GM04503 (cell line): ENCODE measurements around the gene OMP.

Source experiments
- DNase-seq: peaks from one replicate; pipeline ENCODE4 v3.0.0-alpha.2; 2012; ENCODE audit warnings: low read depth

Gene OMP

GRCh38 chr11:77140231-77140851 lies 37.7 kb downstream of the OMP start:
- DNase-seq: no peak

GRCh38 chr11:77141034-77141433 lies 38.4 kb downstream of the OMP start:
- DNase-seq: no peak

- no peak for DNase-seq
These were observed 38.8 kb downstream of the OMP start for GRCh38 chr11:77141475-77141874.

DNA sequence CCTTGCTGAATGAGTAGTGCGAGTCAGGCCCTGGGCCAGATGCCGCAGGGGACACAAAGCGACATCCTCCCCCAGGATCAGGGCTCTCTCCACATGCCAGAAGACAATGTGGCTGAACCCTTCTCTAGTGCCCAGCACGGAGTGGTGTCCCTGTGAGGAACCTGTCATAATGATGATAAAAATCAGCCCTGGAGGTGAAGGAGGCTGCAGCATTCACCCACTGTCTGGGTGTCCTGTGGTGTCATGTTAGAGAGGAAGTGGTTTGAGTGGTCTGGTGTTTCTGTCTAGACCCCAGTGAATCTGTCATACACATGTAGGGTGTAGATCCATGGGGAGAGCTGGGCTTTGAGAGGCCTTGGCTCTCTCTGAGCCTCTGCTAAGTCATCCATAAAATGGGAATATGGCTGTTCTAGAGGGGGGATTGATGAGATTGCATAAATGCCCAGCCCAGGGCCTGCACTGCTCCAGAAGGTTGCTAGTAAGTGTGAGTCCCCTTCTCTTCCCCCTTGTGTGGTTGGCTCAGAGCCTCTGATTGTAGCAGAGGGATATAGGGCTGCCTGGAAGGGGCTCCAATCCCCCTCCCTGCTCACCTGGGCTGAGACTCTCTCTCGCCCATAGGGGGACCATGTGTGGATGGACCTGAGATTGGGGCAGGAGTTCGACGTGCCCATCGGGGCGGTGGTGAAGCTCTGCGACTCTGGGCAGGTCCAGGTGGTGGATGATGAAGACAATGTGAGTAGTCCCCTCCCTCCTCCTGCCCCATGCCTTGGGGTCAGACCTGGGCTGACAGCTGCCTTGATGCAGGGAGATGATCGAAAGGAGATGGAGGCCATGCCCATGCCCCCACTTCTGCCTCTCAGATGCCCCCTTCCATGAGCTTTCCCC lies 39.7 kb downstream of the OMP start:
- DNase-seq: no peak

DNA sequence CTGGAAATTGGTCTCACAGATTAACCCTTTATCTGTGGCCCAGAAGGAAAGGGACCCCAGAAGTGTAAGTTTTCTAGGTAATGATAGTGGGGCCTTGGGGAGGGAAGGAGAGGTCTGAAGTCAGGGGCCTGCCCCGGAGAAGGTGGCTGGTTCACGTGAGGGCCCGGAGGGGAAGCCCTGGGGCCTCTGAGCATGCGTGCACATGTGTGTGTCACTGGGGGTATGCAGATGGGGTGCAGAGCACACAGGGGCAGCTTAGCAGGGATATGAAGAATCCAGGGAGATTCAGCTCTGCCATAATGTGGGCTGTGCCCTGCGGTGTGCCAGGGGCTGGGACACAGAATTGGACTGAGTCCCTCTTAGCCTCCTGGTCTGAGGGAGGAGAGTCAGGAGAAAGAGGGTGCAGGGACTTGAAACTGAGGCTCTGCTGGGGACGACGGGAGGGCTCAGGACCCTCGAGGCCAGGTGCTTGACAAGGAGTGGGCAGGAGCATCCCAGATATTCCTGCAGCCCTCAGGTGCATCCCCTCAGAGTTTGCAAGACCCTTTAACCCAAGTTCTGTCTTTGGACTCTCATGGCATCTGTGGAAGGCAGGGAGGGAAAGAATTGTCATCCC lies 40.9 kb downstream of the OMP start:
- DNase-seq: no peak

- DNase-seq: no peak
These were observed 41.7 kb downstream of the OMP start for GRCh38 chr11:77144196-77144856.

DNA sequence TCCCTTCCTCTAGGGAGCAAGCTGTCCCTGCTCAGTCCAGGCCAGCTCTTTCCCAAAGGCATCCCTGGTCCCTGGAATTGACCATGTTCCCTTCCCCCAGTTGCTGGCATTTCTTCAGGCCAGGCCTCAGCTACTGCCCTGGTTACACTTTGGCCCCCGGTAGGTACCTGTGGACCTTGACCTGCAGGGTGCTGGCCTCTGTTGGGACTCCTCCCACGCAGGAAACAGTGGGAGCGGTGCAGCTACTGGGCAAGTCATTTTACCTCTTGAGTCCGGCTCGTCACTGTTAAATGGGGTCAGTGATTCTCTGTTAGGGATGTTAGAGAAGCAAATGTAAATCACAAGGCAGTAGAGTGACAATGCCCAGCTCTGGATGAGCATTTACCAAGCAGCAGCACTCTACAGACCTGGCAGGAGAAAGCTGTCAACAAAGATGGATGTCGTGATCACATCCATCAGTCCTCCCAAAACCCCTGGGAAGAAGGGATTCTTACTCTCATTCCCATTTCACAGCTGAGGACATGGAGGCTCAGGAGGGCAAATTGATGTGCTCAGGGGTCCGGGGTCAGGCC lies 42.3 kb downstream of the OMP start:
- no peak for DNase-seq

- no peak for DNase-seq
These were observed 43.8 kb downstream of the OMP start for GRCh38 chr11:77146261-77147035.

DNA sequence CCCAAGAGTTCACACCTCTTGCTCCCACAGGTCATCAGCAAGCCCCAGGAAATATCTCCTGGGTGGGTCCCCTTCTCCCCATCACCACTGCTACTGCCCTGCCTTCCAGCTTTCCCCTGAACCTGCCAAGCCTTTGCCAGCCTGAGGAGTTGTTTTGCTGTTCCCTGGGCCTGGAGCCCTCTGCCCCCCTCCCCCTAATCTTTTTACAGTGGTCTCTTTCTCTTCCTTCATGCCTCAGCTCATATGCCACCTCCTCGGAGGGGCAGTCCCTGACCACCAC lies 44.3 kb downstream of the OMP start:
- no peak for DNase-seq

GRCh38 chr11:77147668-77148321 lies 45.2 kb downstream of the OMP start:
- DNase-seq: no peak

DNA sequence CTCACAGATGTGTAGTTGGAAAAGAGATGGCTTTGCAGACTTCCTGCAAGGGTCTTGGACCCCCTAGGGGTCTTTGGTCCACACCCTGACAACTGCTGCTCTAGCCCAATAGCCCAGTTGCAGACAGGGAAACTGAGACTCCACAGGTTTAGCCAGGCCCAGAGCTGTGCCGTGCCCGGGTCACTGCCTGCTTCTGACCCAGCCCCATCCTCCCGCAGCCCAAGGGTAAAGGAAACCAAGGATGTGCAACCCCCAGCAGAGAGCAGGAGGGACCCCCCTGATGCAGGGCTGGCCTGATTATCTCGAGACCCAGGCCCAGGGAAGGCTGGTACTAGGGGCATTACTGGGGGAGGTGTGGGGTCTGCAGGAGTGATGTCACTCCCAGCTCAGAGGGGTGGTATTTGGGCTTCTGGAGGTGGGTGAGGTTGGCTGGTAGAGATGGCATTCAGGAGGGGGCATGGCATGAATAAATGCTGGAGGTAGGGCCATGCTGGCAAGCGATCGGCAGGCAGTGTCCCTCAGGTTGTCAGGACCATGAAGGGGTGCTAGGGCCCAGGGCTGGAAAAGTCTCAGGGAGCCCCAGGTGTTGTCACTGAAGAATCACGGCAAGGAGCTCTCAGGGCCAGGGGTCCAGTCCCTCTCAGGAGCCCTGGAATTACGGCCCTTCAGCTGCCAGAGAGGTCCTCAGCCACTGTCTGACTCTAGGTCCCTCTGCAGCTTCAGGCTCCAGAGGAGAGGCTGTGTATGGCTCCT lies 46.5 kb downstream of the OMP start:
- no peak for DNase-seq

DNA sequence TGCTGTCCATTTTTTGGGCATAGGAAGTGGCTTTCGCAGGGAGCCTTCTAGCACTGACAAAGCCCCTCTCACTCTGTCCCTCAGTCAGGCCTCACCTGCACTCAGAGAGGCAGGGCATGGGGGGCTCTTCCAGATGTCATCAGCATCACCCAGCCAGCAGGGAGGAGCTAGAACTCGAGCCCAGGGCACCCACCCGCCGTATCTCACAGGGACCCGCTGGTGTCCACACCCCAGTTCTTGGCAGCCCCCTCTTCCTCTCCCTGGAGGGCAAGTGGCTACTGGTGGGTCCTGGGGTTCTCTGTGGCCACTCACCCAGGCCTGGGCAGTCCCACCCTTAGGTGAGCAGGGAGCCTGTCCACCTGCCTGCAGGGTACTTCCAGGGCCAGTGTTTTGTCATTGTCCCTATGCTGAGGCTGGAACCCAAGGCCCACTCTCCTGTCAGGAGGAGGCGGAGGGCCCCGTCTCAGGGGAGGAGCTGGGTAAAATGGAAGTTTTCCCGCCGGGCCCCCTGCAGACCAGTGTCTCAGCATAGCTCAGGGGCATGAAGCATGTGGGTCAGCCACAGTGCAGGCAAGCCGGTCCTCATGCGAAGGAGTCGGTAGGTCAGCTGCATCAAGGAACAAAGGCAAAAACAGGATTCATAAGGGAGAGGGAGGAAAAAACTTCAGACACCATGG lies 47.2 kb downstream of the OMP start:
- DNase-seq: no peak

DNA sequence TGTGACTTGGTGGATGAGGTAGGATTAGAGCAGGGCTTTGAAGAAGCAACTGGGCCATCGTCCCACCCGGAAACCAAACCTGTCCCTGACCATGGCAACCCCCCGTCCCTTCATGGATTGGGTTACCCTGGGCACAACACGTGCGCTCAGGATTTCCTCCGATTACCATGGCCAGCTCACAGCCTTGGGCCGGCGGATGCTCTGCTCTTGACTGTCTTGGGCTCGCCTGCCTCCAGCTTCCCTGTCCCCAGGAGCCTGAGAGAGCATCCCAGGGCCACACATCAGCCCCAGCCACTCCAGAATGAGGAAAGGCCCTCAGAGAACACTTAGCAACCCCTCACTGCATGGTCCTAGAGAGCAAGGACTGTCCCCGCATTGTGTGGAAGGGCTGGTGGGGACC lies 48.2 kb downstream of the OMP start:
- no peak for DNase-seq

DNA sequence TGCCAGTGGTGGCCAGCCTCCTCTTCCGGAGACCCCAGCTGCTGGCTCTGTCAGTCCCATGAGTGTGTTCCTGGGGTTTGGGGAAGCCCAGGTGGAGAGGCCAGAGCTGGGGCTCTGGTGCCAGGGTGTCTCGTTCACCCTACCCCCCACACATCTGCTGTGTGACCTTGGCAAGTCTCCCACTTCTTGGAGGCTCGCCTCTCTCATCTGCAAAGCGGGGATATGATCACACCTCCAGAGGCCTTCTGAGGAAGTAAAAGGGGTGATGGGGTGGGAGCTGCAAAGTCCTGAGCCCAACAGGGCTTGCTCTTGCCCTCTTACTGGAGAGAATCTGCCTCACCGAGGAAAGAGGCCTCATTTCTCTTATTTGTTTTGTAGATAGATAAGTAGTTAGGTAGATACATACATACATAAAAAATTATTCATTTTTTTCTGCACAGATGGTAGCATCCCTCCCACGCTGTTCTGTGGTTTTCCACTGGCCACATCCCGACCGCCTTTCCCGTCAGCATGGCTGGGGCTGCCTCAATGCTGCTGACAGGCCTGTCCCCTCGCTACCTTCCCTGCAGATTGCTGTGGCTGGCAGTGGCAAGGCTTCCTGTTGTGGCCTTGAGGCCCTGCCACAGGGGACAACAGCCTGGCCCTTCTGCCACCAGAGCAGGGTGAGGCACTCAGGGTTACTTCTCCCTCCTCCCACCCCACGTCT lies 49.3 kb downstream of the OMP start:
- DNase-seq: no peak

GRCh38 chr11:77152846-77153245 lies 50.2 kb downstream of the OMP start:
- DNase-seq: no peak
